HepG2 (cell line): ENCODE data around the gene TEX19.

Experiments
- ATRX ChIP-seq: sonication (generic); formaldehyde crosslinking; IDR thresholded peaks from 2 replicates; pipeline ENCODE4 v1.4.0; 2020; ENCODE audit warnings: missing genetic modification reagents, borderline replicate concordance
- CREB1 ChIP-seq, 2 experiments: fragments of 450-650 bp in 1 of 2; IDR thresholded peaks; 2 replicates each; pipeline ENCODE4 v1.6.1; 2016 to 2017; ENCODE audit warnings: control low read depth in 1 of 2, mild to moderate bottlenecking in 1 of 2, missing compliant biosample characterization in 1 of 2, missing genetic modification characterization in 1 of 2
- CTCF ChIP-seq: sonication (generic); formaldehyde crosslinking; IDR thresholded peaks from 2 replicates; pipeline ENCODE4 v1.5.0; 2020; ENCODE audit warnings: mild to moderate bottlenecking, missing genetic modification reagents, moderate library complexity
- E2F1 ChIP-seq: sonication (generic); formaldehyde crosslinking; IDR thresholded peaks from 2 replicates; pipeline ENCODE4 v1.5.0; 2020; ENCODE audit warnings: missing genetic modification reagents
- FOXM1 ChIP-seq: sonication (generic); formaldehyde crosslinking; IDR thresholded peaks from 2 replicates; pipeline ENCODE4 v1.5.0; 2020; ENCODE audit warnings: missing genetic modification reagents
- GTF3A ChIP-seq: sonication (generic); formaldehyde crosslinking; conservative IDR thresholded peaks from 2 replicates; pipeline ENCODE4 v1.4.0; 2020; ENCODE audit warnings: mild to moderate bottlenecking, missing genetic modification reagents
- HDAC6 ChIP-seq: fragments of 200-600 bp; sonication (generic); IDR thresholded peaks from 2 replicates; pipeline ENCODE4 v1.7.0; 2017; ENCODE audit warnings: mild to moderate bottlenecking, antibody characterized with exemption, low read length, low read depth
- NFYB ChIP-seq: sonication (generic); formaldehyde crosslinking; IDR thresholded peaks from 2 replicates; pipeline ENCODE4 v1.4.0; 2020; ENCODE audit warnings: missing genetic modification reagents
- REST ChIP-seq, 2 experiments: IDR thresholded peaks; 2 replicates each; pipeline ENCODE4 v1.6.1; 2011 to 2012; ENCODE audit warnings: low read length in 2 of 2, borderline replicate concordance in 1 of 2, low read depth in 1 of 2, mild to moderate bottlenecking in 1 of 2, moderate library complexity in 1 of 2
- SIN3B ChIP-seq: fragments of 150-350 bp; IDR thresholded peaks from 2 replicates; pipeline ENCODE4 v1.6.1; 2014; ENCODE audit warnings: low read length
- ZBTB3 ChIP-seq: sonication (generic); formaldehyde crosslinking; IDR thresholded peaks from 2 replicates; pipeline ENCODE4 v1.4.0; 2020; ENCODE audit warnings: low read depth, mild to moderate bottlenecking, moderate library complexity, missing genetic modification reagents, borderline replicate concordance
- ZFX ChIP-seq: sonication (generic); formaldehyde crosslinking; IDR thresholded peaks from 2 replicates; pipeline ENCODE4 v1.4.0; 2020; ENCODE audit warnings: mild to moderate bottlenecking, low read depth, missing genetic modification reagents, moderate library complexity
- ZKSCAN8 ChIP-seq: IDR thresholded peaks from 2 replicates; pipeline ENCODE4 v1.6.1; 2016; ENCODE audit warnings: borderline replicate concordance, missing genetic modification reagents, missing compliant biosample characterization
- ZNF484 ChIP-seq: sonication (generic); formaldehyde crosslinking; IDR thresholded peaks from 2 replicates; pipeline ENCODE4 v1.5.1; 2020; ENCODE audit warnings: mild to moderate bottlenecking, low read depth, missing genetic modification reagents, borderline replicate concordance

- TF ChIP-seq FOXM1 (CRISPR knock-in tag), result no peak
- TF ChIP-seq REST (IDR thresholded peaks at IDR 0.05; ENCODE audit: borderline replicate concordance in 1 of 2, low read depth in 1 of 2, low read length in 2 of 2), result no peak; a peak in 1 of 4 replicates
- no peak for TF ChIP-seq ATRX (CRISPR knock-in tag)
- TF ChIP-seq ZFX, result peak; percentile 91
- no peak; the same call in 1 of the 2 replicates for TF ChIP-seq NFYB (CRISPR knock-in tag)
- TF ChIP-seq CTCF, result peak; percentile 51
- TF ChIP-seq CREB1 (IDR thresholded peaks at IDR 0.05), result no peak
- no peak for TF ChIP-seq CREB1 (CRISPR knock-in tag; IDR thresholded peaks at IDR 0.05)
- TF ChIP-seq ZBTB3 (CRISPR knock-in tag), result peak; percentile 49; the same call in 1 of the 2 replicates
- peak; percentile 58; the same call in 1 of the 2 replicates for TF ChIP-seq ZKSCAN8 (CRISPR knock-in tag)
- peak; percentile 46; the same call in 1 of the 2 replicates for TF ChIP-seq E2F1
- no peak for TF ChIP-seq ZNF484 (CRISPR knock-in tag)
- no peak for TF ChIP-seq SIN3B
- TF ChIP-seq HDAC6, result no peak
- no peak for TF ChIP-seq GTF3A (CRISPR knock-in tag)
Measured at GRCh38 chr17:82325286-82326180, 33.5 kb upstream of the TEX19 start.
